GM19099 (cell line): ENCODE measurements around the gene MAP3K8.
A peak's percentile ranks its signal among the peaks of the same experiment; 100 is the strongest.

ENCODE experiments used
- POLR2A ChIP-seq: IDR thresholded peaks from 3 replicates; pipeline ENCODE4 v1.6.1; 2011; ENCODE audit warnings: low read depth; ENCODE audit not compliant: insufficient read length; ENCODE audit errors: extremely low read depth

The MAP3K8 gene

DNA sequence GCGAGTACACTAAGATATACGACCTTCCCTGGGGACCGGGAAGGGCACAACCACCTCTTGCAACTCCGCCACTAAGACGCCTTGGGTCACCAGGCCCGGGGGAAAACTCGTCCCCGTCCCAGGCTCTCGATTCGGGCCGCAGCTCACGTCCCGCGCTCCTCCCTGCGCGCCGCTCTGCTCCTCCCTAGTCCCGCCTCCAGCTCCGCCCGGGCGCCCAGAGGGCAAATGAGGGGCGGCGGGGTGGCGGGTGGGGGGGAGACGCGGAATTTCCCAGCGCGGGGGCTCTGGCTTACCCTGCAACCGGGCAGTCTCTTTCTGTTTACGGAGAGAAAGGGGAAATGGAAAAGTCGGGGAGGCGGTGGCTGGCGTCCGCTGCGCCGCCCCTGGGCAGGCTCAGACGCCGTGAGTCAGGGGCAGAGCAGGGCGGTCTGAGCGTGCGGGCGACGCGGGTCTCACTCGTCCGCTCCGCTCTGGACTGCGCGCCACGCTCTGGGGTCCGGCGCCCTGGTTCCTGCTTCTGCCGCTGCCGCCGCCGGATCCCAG, at the start of gene MAP3K8:
MAP3K8 (plus strand) TSS at position 455 of the 543 bp plus-strand sequence. CDS start 4,755 bp downstream, outside the sequence.
- peak; percentile 58 for TF ChIP-seq POLR2A

DNA sequence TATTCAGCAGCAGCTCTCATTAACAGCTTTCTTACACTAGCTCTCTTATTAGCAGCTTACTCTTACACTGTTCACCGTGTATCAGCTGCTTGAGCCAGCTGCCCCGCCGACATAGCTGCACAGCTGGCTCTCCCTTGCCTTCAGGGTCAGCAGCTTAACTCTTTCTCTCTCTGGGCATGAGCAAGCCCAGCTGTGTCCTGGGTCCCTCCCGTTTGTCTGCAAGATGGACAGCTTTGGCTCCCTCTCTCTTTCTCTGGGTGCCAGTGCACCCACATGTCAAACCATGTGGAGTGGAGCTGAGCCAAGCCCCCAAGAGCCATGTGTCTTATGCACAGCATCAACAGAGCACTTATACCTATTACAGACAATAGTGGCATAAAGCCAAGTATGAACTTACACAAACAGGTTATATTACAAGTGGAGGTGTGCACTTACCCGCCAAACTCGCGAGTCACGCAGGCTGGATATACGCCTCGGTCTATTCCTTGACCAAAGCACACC, 49.2 kb upstream of the MAP3K8 start:
- TF ChIP-seq POLR2A: no peak

DNA sequence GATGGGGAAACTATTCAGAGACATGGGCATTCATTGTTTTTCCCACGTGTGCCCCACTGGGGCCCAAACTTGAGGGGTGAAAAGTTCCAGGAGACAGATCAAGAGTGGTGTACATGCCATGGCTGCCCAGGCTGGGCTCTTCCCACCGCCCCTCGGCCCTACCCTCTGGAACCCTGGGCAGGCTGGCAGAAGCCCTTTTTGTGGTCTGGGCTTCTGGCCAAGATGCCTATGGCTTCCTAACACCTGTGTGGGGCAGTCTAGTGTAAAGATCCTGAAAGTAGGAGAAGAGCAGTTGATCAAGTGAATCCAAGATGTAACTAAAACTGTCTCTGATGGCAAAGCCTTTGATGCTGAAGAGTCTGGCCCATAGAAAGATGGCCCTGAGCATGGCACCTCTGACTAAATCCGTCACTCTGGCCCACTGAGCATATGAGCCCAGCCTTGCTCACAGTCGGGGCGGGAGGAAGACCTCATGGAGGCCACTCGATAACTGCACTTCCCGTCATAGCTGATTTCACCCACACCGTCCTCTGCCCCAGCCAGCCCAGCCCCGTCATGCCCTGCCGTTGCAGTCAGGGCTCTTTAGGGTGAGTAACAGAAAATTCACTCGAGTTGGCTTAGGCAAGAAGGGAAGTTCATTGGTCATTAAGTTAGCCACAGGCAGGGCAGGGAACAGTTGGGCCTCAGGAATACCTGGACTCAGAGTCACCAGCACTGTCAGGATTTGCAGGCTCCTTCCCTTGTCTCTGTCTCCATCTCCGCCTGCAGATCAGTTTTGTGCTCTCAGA, 47.0 kb upstream of the MAP3K8 start:
- no peak for TF ChIP-seq POLR2A

DNA sequence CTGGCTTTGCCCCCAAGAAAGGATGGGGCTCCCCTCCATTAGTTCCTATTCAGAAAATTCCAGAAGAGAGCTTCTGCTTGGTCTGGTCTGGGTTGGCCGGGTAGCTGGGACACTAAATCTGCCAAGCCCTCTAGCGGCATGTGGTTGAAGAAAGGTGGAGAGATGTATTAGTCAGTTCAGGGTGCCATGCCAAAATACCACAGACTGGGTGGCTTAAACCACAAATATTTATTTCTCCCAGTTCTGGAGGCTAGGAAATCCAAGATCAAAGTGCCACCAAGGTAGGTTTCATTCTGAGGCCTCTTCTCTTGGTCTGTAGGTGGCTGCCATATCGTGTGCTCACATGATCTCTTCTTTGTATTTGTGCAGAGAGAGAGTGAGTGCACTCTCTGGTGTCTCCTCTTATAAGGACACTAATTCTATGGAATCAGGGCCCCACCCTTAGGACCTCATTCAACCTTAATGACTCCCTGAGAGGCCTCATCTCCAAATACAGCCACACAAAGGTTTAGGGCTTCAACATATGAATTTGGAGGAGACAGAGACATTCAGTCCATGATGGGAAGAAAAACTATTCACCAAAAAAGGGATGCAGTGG, 46.2 kb upstream of the MAP3K8 start:
- TF ChIP-seq POLR2A: no peak

DNA sequence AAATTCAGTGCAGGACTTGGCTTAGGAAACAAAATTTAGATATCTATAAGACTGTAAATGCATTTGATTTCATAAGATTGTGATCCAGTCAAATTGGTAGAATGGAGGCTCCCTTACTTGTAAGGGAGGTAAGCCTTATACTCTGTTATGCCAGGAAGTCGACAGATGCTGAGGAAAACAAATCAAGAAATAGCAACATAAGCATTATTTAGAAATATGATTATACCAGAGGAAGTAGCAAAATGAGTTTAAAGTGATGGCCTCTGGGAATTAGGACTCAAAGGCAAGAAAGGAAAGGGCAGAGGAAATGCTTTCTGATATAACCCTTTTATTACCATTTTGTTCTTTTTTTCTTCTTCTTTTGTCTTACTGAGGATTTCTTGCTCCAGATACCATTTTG, 44.4 kb upstream of the MAP3K8 start:
- TF ChIP-seq POLR2A: no peak

DNA sequence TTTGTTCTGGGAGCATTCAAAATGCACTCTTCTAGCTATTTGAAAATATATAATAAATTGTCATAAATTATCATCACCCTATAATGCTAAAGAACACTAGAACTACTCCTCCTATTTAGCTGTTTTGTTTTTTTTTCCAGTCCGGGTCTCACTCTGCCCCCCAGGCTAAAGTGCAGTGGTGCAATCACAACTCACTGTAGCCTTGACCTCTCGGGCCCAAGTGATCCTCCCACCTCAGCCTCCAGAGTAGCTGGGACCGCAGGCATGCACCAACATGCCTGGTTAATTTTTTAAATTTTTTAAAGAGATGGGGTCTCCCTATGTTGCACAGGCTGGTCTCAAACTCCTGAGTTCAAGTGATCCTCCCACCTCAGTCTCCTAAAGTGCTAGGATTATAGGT, 43.8 kb upstream of the MAP3K8 start:
- no peak for TF ChIP-seq POLR2A

DNA sequence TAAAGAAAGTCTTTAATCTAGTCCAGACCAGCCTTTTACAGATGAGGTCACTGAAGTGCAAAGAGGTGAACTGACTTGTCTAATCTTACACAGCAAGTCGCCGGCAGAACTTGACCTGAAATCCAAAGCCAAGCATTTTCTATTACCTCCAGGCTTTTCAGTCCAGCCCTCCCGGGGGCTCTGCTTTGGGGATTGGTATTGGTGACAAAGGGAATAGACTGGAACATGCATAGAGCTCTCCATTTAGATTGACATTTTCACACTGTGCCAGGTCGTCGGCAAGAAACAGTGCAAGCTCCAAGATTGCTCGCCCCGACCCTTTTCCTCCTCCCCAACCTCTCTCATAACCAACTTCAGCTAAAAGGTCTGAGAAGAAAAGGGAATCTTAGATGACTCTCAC, 42.7 kb upstream of the MAP3K8 start:
- TF ChIP-seq POLR2A: no peak

DNA sequence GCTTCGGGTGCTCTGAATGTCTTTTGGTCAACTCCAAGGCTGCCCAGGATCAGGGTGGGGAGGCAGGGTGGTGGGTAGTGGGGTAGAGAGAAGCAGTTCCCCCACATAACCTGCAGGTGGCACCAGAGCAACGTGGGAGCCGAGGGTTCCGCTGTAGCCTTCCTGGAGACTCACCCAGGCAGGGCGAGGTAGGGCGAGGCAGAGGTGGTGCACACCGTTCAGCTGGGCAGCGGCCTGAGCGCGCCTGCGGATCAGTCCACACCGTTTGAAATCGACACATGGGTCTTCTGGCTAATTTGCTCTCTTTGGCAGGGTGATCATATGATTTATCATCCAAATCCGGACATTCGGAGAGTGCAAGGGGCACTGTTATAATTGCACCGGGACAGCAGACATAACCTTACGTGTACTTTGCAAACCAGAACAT, 41.4 kb upstream of the MAP3K8 start:
- no peak for TF ChIP-seq POLR2A

DNA sequence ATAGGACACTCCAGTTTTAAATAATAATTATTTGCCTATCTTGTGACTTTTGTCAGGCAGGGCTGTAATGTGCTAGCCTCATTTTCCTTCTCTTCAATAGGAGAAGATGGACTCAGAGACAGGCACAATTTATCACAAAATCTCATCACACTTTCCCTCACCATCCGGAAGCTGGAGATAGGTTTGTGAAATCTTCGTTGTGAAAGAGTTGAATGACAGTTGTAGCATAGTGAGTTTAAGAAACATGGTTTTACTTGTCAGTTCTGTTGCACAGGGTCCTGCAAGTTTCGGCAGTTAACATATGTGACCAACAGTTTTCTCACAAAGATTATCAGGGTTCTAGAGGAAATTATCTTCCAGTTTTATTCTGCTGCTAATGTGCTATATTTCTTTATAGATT, 37.7 kb upstream of the MAP3K8 start:
- no peak for TF ChIP-seq POLR2A

DNA sequence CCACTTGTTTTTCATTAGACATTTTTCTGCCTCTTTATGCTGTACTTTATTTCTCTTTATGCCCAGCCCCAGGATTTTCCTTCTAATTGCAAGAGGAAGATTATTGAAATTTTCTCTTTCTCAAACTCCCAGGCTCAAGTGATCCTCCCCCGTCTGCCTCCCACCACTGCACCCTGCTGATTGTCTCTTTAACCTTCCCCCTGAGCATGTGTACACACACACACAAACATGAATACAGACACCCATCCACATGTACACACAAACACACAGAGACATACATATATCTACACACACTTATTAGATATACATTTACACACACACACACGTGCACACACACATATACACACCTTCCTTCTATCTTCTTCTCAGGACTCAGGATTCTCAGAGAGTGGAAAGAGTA, 37.3 kb upstream of the MAP3K8 start:
- TF ChIP-seq POLR2A: no peak

DNA sequence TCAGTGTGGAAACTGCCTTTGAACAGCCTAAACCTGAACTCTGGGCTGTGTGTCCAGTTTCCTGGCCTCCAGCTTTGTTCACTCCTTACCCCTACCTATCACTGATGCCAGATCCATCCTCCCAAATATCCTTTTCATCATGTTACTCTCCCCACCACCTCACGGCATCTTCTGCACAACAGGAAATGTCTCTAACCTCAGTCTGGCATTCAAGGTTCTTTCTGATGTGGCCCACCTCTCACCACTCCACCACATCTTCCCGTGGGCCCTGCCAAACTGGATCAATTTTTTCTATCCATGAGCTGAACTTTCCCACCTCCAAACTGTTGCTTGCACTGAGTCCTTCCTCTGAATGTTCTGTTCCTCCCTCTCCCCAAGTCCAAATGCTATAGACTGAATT, 35.8 kb upstream of the MAP3K8 start:
- TF ChIP-seq POLR2A: no peak

DNA sequence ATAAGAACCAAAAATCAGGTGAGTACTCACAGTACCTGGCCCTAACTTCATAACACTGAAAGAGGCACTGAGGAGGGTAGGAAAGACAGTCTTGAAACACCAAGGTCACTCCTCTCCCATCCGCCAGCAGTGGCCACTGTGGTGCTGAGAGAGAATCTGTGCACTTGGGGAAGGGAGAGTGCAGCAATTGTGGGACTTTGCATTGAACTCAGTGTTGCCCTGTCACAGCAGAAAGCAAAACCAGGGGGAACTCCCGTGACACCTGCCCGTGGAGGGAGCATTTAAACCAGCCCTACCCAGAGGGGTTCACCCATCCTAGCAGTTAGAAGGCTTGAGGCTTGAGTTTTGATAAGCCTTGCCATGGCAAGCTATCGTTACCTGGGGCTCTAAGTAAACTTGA, 35.2 kb upstream of the MAP3K8 start:
- no peak for TF ChIP-seq POLR2A

DNA sequence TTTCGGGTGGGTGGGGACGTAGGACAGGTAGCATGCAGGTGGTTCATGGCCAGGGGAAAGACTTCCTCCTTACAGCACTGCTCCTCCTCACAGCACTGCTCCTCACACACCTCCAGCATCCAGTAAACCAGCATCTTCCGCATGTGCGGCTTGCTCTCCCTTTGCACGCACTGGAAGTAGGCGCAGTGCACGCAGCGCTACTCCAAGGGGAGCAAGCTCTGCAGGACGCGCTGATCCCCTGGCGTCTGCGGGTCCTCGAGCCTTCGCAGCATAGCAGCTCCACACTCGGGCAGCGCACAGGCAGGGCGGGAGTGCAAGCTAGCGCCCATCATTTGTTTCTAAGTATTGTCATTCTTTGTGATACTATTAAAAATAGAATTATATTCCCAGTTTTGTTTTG, 30.5 kb upstream of the MAP3K8 start:
- no peak for TF ChIP-seq POLR2A

DNA sequence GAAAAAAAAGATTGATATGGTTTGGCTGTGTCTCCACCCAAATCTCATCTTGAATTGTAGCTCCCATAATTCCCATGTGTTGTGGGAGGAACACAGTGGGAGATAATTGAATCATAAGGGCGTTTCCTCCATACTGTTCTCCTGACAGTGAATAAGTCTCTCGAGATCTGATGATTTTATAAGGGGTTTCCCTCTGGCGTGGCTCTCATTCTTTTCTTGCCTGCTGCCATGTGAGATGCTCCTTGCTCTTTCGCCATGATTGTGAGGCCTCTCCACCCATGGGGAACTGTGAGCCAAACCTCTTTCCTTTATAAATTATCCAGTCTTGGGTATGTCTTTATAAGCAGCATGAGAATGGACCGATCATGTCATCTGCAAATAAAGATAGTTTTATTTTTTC, 29.4 kb upstream of the MAP3K8 start:
- TF ChIP-seq POLR2A: no peak

DNA sequence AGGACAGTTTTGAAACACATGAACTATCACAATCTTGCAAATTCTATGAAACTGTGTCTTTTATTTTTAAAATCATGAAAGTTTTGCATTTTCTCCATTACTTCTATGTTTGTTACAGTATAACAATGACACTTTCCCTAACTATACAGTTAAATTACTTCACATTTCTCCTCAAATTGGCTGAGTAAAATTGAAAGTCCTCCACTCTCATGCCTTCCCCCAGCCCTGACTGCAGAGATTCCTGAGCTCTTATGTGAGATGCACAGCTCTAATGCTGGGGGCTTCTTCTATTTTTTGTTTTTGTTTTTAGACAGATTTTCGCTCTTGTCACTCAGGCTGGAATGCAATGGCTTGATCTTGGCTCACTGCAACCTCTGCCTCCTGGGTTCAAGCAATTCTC, 22.7 kb upstream of the MAP3K8 start:
- TF ChIP-seq POLR2A: no peak

DNA sequence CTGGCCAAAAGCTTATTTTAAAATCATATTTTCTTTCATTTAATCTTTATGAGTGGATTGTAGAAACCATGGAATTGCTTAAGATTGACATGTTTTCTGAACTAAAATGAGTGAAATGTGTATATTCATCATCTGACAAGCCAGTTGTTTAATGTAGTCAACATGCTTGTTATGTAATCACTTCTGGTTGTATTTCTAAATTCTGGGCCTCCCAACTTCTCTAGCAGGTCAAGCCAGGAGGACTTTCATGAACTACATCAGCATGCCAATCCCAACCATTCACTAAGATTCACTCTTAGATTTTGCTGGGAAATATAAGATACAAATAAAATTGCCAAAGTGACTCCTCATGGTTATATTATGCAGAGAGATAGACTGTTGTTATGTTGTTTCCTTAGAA, 21.1 kb upstream of the MAP3K8 start:
- no peak for TF ChIP-seq POLR2A
